WTC11 (cell line): ENCODE results near the gene RANBP17. TPM values are rescaled to one million over a fixed set of nuclear protein-coding genes. Genes with fewer than 3 reads are reported as not detected.

Experiments used
- ATAC-seq: fragments of 200-7000 bp; cut with Tn5 transposase; 2 replicates; pipeline ENCODE4 v1.10.0; 2021; ENCODE audit warnings: mild to moderate bottlenecking, moderate library complexity
- CTCF ChIA-PET: fragments of 300-600 bp; sonication (Branson Sonifier 250); formaldehyde crosslinking; loops from one replicate; lab custom pipeline; 2021; ENCODE audit warnings: antibody characterized with exemption; lab: Charles Lee
- POLR2A ChIA-PET: fragments of 350-600 bp; sonication (Branson Sonifier 250); formaldehyde crosslinking; loops from one replicate; lab custom pipeline; 2021; ENCODE audit warnings: antibody characterized with exemption; lab: Charles Lee
- DNase-seq: peaks from one replicate; pipeline ENCODE4 v3.0.0; 2021; ENCODE audit warnings: low spot score
- H3K27ac Mint-ChIP-seq: 2 replicates; pipeline ENCODE4 v1.8.0; 2021; ENCODE audit warnings: mixed read lengths
- H3K27me3 Mint-ChIP-seq: 2 replicates; pipeline ENCODE4 v1.8.0; 2021; ENCODE audit warnings: low read depth, mild to moderate bottlenecking, moderate library complexity, mixed read lengths
- H3K36me3 Mint-ChIP-seq: 2 replicates; pipeline ENCODE4 v1.8.0; 2021; ENCODE audit warnings: mixed read lengths
- H3K4me1 Mint-ChIP-seq: 2 replicates; pipeline ENCODE4 v1.8.0; 2022; ENCODE audit warnings: mixed read lengths
- H3K4me3 Mint-ChIP-seq: 2 replicates; pipeline ENCODE4 v1.8.0; 2021; ENCODE audit warnings: mild to moderate bottlenecking, moderate library complexity, mixed read lengths
- H3K9me3 Mint-ChIP-seq: 2 replicates; pipeline ENCODE4 v1.8.0; 2021; ENCODE audit warnings: mixed read lengths
- ATF3 ChIP-seq: sonication (generic); formaldehyde crosslinking; conservative IDR thresholded peaks from 2 replicates; pipeline ENCODE4 v1.8.1; 2022; ENCODE audit warnings: mild to moderate bottlenecking, missing genetic modification reagents
- ATF6 ChIP-seq: sonication (generic); formaldehyde crosslinking; IDR thresholded peaks from 2 replicates; pipeline ENCODE4 v1.8.1; 2023; ENCODE audit warnings: mild to moderate bottlenecking, missing genetic modification reagents
- E2F1 ChIP-seq: sonication (generic); formaldehyde crosslinking; IDR thresholded peaks from 2 replicates; pipeline ENCODE4 v1.8.0; 2022; ENCODE audit warnings: mild to moderate bottlenecking, missing genetic modification reagents
- ERG ChIP-seq: fragments of 250-450 bp; sonication (Bioruptor Pico); IDR thresholded peaks from 2 replicates; pipeline ENCODE4 v1.8.0; 2021; ENCODE audit warnings: mild to moderate bottlenecking
- FOXK1 ChIP-seq: sonication (generic); formaldehyde crosslinking; IDR thresholded peaks from 2 replicates; pipeline ENCODE4 v1.8.0; 2022; ENCODE audit warnings: mild to moderate bottlenecking, moderate library complexity, missing genetic modification reagents
- GABPB1 ChIP-seq: sonication (generic); formaldehyde crosslinking; IDR thresholded peaks from 2 replicates; pipeline ENCODE4 v1.8.1; 2023; ENCODE audit warnings: mild to moderate bottlenecking, missing genetic modification reagents
- KAT7 ChIP-seq: sonication (generic); formaldehyde crosslinking; IDR thresholded peaks from 2 replicates; pipeline ENCODE4 v1.8.1; 2023; ENCODE audit warnings: missing genetic modification reagents, mild to moderate bottlenecking, borderline replicate concordance
- MXD4 ChIP-seq: fragments of 250-450 bp; sonication (Bioruptor Pico); IDR thresholded peaks from 2 replicates; pipeline ENCODE4 v1.8.0; 2021; ENCODE audit warnings: mild to moderate bottlenecking, moderate library complexity, borderline replicate concordance
- MYBL2 ChIP-seq: sonication (generic); formaldehyde crosslinking; IDR thresholded peaks from 2 replicates; pipeline ENCODE4 v1.8.1; 2023; ENCODE audit warnings: mild to moderate bottlenecking, moderate library complexity, missing genetic modification reagents
- SOX15 ChIP-seq: fragments of 250-450 bp; sonication (Bioruptor Pico); IDR thresholded peaks from 2 replicates; pipeline ENCODE4 v1.9.0; 2021; ENCODE audit warnings: mild to moderate bottlenecking
- STAT6 ChIP-seq: sonication (generic); formaldehyde crosslinking; conservative IDR thresholded peaks from 2 replicates; pipeline ENCODE4 v1.8.1; 2023; ENCODE audit warnings: mild to moderate bottlenecking, low read depth, missing genetic modification reagents, moderate library complexity
- TCF7 ChIP-seq: sonication (generic); formaldehyde crosslinking; IDR thresholded peaks from 2 replicates; pipeline ENCODE4 v1.8.0; 2022; ENCODE audit warnings: mild to moderate bottlenecking, low read depth, missing genetic modification reagents, moderate library complexity
- USF1 ChIP-seq: sonication (generic); formaldehyde crosslinking; IDR thresholded peaks from 2 replicates; pipeline ENCODE4 v1.8.0; 2022; ENCODE audit warnings: mild to moderate bottlenecking, missing genetic modification reagents
- USF2 ChIP-seq: sonication (generic); formaldehyde crosslinking; IDR thresholded peaks from 2 replicates; pipeline ENCODE4 v1.8.1; 2023; ENCODE audit warnings: mild to moderate bottlenecking, missing genetic modification reagents, moderate library complexity
- ZNF416 ChIP-seq: fragments of 250-450 bp; sonication (Bioruptor Pico); IDR thresholded peaks from 2 replicates; pipeline ENCODE4 v1.9.0; 2021; ENCODE audit warnings: mild to moderate bottlenecking, inconsistent platforms
- ZNF532 ChIP-seq: fragments of 250-450 bp; sonication (Bioruptor Pico); IDR thresholded peaks from 2 replicates; pipeline ENCODE4 v1.9.0; 2021; ENCODE audit warnings: mild to moderate bottlenecking, borderline replicate concordance
- total RNA-seq: library from RNA; stranded (reverse); gene quantifications from 3 replicates; pipeline ENCODE4 v1.2.3, GENCODE V29; 2021

RANBP17 gene
- total RNA-seq, 1 experiment from 2014 or later = 23.1 TPM

- ChIA-PET POLR2A (no interaction called here), CTCF (no interaction called here)
- Mint-ChIP-seq H3K36me3 (no peaks in the 10 kb centered on the region), H3K27ac (no peak overlapping the region), H3K4me3 (no peak overlapping the region), H3K9me3 (no peaks in the 10 kb centered on the region), H3K27me3 (no peaks in the 10 kb centered on the region), H3K4me1 (peaks cover 12% of the 10 kb centered on the region)
- ATAC-seq (no peak), DNase-seq (no peak)
- TF ChIP-seq SOX15 (CRISPR knock-in tag) (no peak), ZNF416 (no peak), E2F1 (CRISPR knock-in tag) (no peak), STAT6 (CRISPR knock-in tag) (no peak), USF1 (CRISPR knock-in tag) (no peak), KAT7 (no peak), MXD4 (CRISPR knock-in tag) (no peak), TCF7 (CRISPR knock-in tag) (no peak), ERG (CRISPR knock-in tag) (no peak), ATF3 (no peak), ZNF532 (no peak), FOXK1 (no peak), MYBL2 (no peak), USF2 (CRISPR knock-in tag) (no peak), GABPB1 (CRISPR knock-in tag) (no peak), ATF6 (CRISPR knock-in tag) (no peak)
These were observed 288.0 kb downstream of the RANBP17 start for GRCh38 chr5:171149772-171150171.
